Measurements from ENCODE around the gene SPOCK2.

Gene SPOCK2

DNA sequence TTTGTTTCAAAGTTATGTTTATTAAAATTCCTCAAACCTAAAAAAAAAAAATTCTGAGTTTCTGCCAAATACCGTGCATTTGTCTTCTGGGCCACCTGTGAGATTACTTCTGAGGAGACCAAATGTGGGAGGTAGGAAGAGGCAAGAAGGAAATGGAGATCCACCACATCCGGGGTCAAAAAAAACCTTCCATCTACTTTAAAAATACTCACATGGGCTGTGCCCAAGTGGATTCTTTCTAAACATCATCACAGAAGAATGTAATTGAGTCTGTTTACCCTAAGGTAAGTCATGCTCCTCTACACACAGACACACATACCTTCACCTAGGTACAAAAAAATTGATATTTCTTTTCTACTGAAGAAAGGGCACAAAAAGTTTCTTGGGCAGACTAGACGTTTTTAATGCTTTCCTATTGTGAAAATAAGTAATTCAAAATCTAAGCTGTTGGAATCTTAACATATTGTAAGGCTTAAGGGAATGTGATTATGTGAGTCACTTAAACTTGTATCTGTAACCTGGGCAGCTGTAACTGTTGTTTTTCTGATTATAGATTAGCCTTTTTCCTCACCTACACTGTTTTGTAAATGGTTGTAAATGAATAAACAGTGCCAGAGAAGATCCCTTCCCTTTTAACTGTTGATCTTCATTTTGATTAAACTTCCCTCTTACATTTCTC lies 19.1 kb upstream of the SPOCK2 start:
- FAIRE-seq = no peak

GRCh38 chr10:72106896-72107295 lies 18.5 kb upstream of the SPOCK2 start:
- no peak for FAIRE-seq

DNA sequence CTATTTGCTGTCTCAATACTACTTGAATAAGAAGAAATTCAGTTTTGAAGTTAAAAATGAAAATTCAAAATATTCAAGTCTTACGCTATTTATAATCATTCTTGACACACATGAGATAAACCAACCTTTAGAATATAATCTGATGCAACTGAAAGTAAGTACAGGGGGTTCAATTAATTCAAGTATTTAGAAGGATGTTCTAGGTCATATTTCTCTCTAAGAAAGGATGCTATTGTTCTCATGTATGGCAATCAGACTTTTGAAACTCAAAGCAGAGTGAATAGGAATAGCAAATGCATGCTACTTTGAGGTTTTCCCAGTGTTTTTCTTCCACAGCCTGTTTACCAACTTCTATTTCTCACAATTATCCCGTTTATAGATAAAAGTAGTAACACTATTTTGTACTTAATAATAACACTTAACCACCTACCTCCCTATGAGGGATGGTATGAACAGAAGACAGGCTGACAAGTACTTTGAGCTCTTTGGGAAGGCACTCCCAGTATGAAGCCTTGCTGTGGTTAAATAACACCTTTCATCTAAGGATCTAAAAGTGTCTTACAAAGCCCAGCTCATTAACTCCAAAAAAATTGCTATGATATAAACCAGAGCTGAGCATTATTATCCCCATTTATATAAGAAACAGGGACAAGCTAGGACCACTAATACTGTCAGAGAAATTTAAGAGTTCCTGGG lies 18.0 kb upstream of the SPOCK2 start:
- FAIRE-seq = no peak

- no peak for FAIRE-seq
Measured at GRCh38 chr10:72105710-72106109, 17.4 kb upstream of the SPOCK2 start.

DNA sequence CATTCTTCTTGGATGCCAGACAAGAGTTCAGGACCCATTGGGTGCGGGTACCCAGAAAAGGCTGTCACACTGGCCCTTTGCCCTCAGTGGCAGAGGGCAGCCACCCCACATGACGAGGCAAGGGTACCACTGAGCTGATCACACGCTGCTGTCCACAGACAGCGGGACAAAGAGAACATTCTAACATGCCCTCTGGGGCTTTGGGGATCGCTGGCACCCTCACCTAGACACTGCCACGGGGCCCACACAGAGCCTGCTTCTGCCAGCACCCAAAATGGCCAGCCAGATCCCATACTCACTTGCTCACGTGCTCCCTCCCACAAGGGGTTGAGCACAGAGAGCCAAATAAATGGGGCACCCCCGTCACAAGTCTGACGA lies 16.7 kb upstream of the SPOCK2 start:
- no peak for FAIRE-seq

DNA sequence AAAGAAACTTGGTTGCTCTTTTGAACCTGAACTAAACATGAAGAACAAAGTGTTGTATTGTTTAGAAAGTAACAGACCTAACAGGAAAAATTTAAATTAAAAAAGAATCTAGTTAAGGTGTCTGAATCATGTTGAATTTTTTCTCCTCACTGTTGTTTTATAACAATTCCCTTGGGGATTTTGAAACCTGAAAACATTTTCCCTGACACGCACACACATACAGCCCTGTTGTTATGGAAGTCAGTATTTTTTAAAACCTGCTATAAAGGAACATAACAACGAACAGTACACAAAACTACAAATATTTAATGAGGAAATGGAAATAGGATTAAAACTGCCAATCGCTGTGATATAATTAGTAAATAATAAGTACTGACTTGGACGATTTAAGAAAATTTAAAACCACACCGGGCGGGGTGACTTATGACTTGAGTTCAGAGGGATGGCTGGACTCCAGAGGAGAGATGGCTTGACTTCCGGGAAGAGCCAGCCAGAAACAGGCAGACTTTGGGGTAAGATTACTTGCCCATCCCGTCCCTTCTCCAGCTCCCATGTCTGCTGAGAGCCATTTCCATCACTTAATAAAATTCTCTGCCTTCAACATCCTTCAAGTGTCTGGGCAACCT lies 16.2 kb upstream of the SPOCK2 start:
- no peak for FAIRE-seq

GRCh38 chr10:72099600-72099921 lies 11.2 kb upstream of the SPOCK2 start:
- no peak for FAIRE-seq

GRCh38 chr10:72098836-72099599 lies 10.7 kb upstream of the SPOCK2 start:
- FAIRE-seq = no peak

GRCh38 chr10:72098301-72098835 lies 10.0 kb upstream of the SPOCK2 start:
- FAIRE-seq = no peak

DNA sequence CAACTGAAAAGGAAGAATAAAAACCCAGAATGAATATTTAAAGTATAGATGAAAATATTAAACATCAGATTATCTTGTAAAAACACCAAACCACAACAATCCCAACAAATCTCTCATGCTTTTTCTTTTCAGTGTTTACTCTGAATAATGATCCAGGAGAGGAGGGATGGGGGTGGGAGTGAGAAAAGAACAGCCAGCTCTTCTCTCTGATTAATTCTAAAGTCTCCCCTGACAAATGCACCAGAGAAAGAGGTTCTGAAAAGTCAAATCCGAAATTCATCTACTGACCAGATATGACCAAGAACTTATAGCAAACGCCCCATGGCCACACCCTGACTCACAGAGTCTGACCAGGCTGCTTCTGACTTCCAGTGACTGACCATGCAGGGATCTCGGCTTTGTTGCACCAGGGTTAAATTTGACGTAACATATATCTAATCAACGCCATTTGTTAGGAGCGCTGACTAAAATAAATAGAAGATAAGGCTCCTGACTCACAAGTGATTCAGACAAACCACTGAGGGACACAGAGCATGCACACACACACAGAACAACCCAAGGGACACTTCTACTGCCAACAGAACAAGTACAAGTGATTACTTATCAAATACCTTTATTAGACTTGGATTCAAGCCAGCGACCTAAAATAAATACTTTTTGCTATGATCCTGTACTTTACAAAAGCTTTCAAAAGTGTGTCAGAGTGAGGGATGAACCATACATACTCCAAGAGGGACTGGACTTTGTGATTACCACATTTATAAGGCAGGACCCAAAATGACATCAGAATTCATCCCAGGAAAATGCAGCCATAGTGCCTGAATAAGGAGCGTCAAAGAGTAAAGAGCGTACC lies 9.3 kb upstream of the SPOCK2 start:
- no peak for FAIRE-seq

GRCh38 chr10:72096115-72097000 lies 8.0 kb upstream of the SPOCK2 start:
- no peak for FAIRE-seq

GRCh38 chr10:72095195-72095594 lies 6.8 kb upstream of the SPOCK2 start:
- no peak for FAIRE-seq

GRCh38 chr10:72094574-72094973 lies 6.2 kb upstream of the SPOCK2 start:
- no peak for FAIRE-seq

DNA sequence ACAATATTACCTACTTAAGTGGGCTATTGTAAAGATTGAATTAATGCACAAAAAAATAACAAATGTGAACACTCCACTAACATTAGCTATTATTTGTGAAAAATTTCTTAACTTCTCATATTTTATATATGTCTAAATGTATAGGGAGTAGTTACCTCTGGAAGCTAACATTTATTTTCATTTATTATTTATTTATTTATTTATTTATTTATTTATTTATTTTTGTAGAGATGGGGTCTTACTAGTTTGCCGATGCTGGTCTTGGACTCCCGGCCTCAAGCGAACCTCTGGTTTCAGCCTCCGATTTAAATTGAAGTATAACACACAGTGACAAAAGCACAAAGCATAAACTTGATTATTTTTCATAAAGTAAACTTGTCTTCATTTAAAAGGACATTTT lies 5.1 kb upstream of the SPOCK2 start:
- no peak for FAIRE-seq

- FAIRE-seq = no peak
Measured at GRCh38 chr10:72092987-72093386, 4.6 kb upstream of the SPOCK2 start.

GRCh38 chr10:72092171-72092924 lies 4.0 kb upstream of the SPOCK2 start:
- FAIRE-seq = no peak

GRCh38 chr10:72090326-72090725 lies 2.0 kb upstream of the SPOCK2 start:
- no peak for FAIRE-seq

GRCh38 chr10:72089618-72090017 lies 1.3 kb upstream of the SPOCK2 start:
- FAIRE-seq = no peak

GRCh38 chr10:72088889-72089575 lies 681 bp upstream of the SPOCK2 start:
- no peak for FAIRE-seq

- no peak for FAIRE-seq
Measured at GRCh38 chr10:72087392-72087968, 871 bp downstream of the SPOCK2 start.

Measured in A204.1 (cell line).